Ishikawa (cell line): ENCODE measurements around the gene SCRN2.
A peak's percentile ranks its signal among the peaks of the same experiment; 100 is the strongest.

ENCODE experiments used
- CEBPB ChIP-seq: IDR thresholded peaks from 2 replicates; pipeline ENCODE4 v1.6.1; 2012
- CREB1 ChIP-seq: IDR thresholded peaks from 2 replicates; pipeline ENCODE4 v1.6.1; 2012; ENCODE audit warnings: low read depth
- EGR1 ChIP-seq: IDR thresholded peaks from 2 replicates; pipeline ENCODE4 v1.6.1; 2012
- EP300 ChIP-seq: IDR thresholded peaks from 2 replicates; pipeline ENCODE4 v1.6.1; 2012; ENCODE audit warnings: borderline replicate concordance
- FOXM1 ChIP-seq: IDR thresholded peaks from 2 replicates; pipeline ENCODE4 v1.6.1; 2012; ENCODE audit warnings: low read depth, borderline replicate concordance
- MAX ChIP-seq: IDR thresholded peaks from 2 replicates; pipeline ENCODE4 v1.6.1; 2012
- NFIC ChIP-seq: IDR thresholded peaks from 2 replicates; pipeline ENCODE4 v1.6.1; 2012
- RAD21 ChIP-seq: IDR thresholded peaks from 2 replicates; pipeline ENCODE4 v1.6.1; 2012; ENCODE audit warnings: low read depth
- REST ChIP-seq: IDR thresholded peaks from 2 replicates; pipeline ENCODE4 v1.6.1; 2012; ENCODE audit warnings: low read depth, mild to moderate bottlenecking
- TAF1 ChIP-seq: IDR thresholded peaks from 2 replicates; pipeline ENCODE4 v1.6.1; 2012; ENCODE audit warnings: low read depth, mild to moderate bottlenecking
- TCF12 ChIP-seq: IDR thresholded peaks from 2 replicates; pipeline ENCODE4 v1.6.1; 2012; ENCODE audit warnings: low read depth
- TEAD4 ChIP-seq: IDR thresholded peaks from 2 replicates; pipeline ENCODE4 v1.6.1; 2012
- USF1 ChIP-seq: IDR thresholded peaks from 2 replicates; pipeline ENCODE4 v1.6.1; 2012
- YY1 ChIP-seq: IDR thresholded peaks from 2 replicates; pipeline ENCODE4 v1.6.1; 2012; ENCODE audit warnings: low read depth
- ZBTB7A ChIP-seq: IDR thresholded peaks from 2 replicates; pipeline ENCODE4 v1.6.1; 2012; ENCODE audit warnings: low read depth

Gene SCRN2

GRCh38 chr17:47840742-47841487, at the start of gene SCRN2:
TSS of gene SCRN2 (minus strand) at chr17:47841273. CDS start at chr17:47840843, 430 bp downstream.
- TF ChIP-seq RAD21 = peak; percentile 94
- no peak for TF ChIP-seq EP300
- TF ChIP-seq REST = no peak
- no peak for TF ChIP-seq CEBPB
- peak; percentile 50 for TF ChIP-seq EGR1
- peak; percentile 98 for TF ChIP-seq ZBTB7A
- TF ChIP-seq MAX = peak; percentile 66
- TF ChIP-seq TAF1 = peak; percentile 55
- no peak for TF ChIP-seq TCF12
- TF ChIP-seq USF1 = peak; percentile 50
- no peak for TF ChIP-seq TEAD4
- TF ChIP-seq NFIC = no peak
- 0 out of 2 replicates have a peak, but pooled peaks have one; percentile 43 for TF ChIP-seq YY1
- 0 out of 2 replicates have a peak, but pooled peaks have one; percentile 16 for TF ChIP-seq FOXM1
- TF ChIP-seq CREB1 = no peak

GRCh38 chr17:47889734-47890529, 48.9 kb upstream of the SCRN2 start:
- TF ChIP-seq TAF1 (no peak), EP300 (no peak), CEBPB (no peak), FOXM1 (no peak), RAD21 (peak; percentile 99), ZBTB7A (no peak), YY1 (0 out of 2 replicates have a peak, but pooled peaks have one; percentile 18), USF1 (no peak)

GRCh38 chr17:47888293-47888692, 47.2 kb upstream of the SCRN2 start:
- no peak for TF ChIP-seq RAD21

- TF ChIP-seq CEBPB = no peak
- no peak for TF ChIP-seq EP300
- TF ChIP-seq CREB1 = no peak
Observed at GRCh38 chr17:47884905-47885730, 44.0 kb upstream of the SCRN2 start.

- TF ChIP-seq ZBTB7A = no peak
- TF ChIP-seq TCF12 = no peak
- TF ChIP-seq MAX = no peak
- TF ChIP-seq TAF1 = no peak
- TF ChIP-seq EGR1 = no peak
- TF ChIP-seq USF1 = no peak
- TF ChIP-seq FOXM1 = no peak
- no peak for TF ChIP-seq EP300
- no peak for TF ChIP-seq RAD21
- no peak for TF ChIP-seq CREB1
- TF ChIP-seq CEBPB = no peak
- no peak for TF ChIP-seq REST
- no peak for TF ChIP-seq NFIC
Observed at GRCh38 chr17:47884427-47884740, 43.3 kb upstream of the SCRN2 start.
